ENCODE measurements around the gene SLC16A9. TPM values are rescaled to one million over a fixed set of nuclear protein-coding genes. Genes with fewer than 3 reads are reported as not detected.
A peak's percentile ranks its signal among the peaks of the same experiment; 100 is the strongest.

SLC16A9 gene
- total RNA-seq, 1 experiment from 2014 or later = 4.1 TPM

DNA sequence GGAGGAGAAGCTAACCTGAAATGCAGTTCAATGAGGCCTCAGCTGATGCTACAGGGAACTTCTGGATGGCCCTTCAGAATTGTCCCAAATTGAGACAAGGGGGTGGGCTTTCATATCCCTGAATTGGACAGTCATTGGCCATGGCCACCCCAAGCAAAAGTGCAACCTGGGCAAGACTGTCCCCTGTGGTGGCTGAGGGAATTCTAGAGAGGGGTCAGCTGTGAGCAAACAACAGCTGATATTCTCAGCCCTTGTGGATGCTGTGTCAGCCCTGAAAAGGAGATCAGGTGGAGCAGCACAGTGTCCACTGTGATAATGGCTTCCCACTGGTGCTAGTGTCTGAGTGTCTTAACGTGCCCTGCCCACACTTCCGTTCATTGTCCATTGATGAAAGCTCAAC is 76.6 kb downstream of the SLC16A9 start:
- Mint-ChIP-seq H3K27me3 (ENCODE audit: low read depth) (no peaks in the 10 kb centered on the region), H3K4me1 (peaks cover 11 to 18% of the 10 kb centered on the region in 2 experiments), H3K27ac (0 out of 7 replicates have a peak overlapping the region, but pooled peaks of 1 of the 3 experiments have one; percentile 21), H3K9me3 (peaks cover 4 to 7% of the 10 kb centered on the region in 2 experiments), H3K4me3 (no peak overlapping the region), H3K36me3 (ENCODE audit: insufficient read depth in 1 of 3, low read depth in 3 of 3) (peaks cover 0 to 12% (median 0%) of the 10 kb centered on the region in 3 experiments; a peak in 4 of 7 replicates)
- Histone ChIP-seq H3K27me3 (ENCODE audit: insufficient read depth, low read length) (no peaks in the 10 kb centered on the region), H3K23me2 (ENCODE audit: insufficient read length, low read depth, low read length, poor library complexity, severe bottlenecking) (no peaks in the 10 kb centered on the region), H3K79me2 (ENCODE audit: insufficient read depth, low read length) (no peaks in the 10 kb centered on the region), H2AFZ (ENCODE audit: low read length) (no peak overlapping the region), H3K4me2 (ENCODE audit: insufficient read depth, insufficient read length, low read length) (no peak overlapping the region), H2BK20ac (ENCODE audit: low read depth, low read length, poor library complexity, severe bottlenecking) (no peak overlapping the region), H4K91ac (ENCODE audit: insufficient read length, low read depth, low read length) (no peak overlapping the region), H2BK5ac (ENCODE audit: insufficient read length, low read length) (no peak overlapping the region), H3K4ac (ENCODE audit: low read depth, low read length) (no peak overlapping the region), H3K56ac (ENCODE audit: insufficient read length, low read depth, low read length) (no peak overlapping the region), H3K23ac (ENCODE audit: insufficient read length, low read depth, low read length) (no peak overlapping the region), H3T11ph (ENCODE audit: low read length) (no peak overlapping the region), H2BK12ac (ENCODE audit: insufficient read length, low read depth, low read length) (no peak overlapping the region), H2AK5ac (ENCODE audit: insufficient read length, low read length) (no peak overlapping the region), H4K20me1 (ENCODE audit: control insufficient read depth, insufficient read depth, insufficient read length) (no peaks in the 10 kb centered on the region), H3K9ac (ENCODE audit: extremely low read depth, insufficient read length, low read length) (no peak overlapping the region), H3K9me3 (ENCODE audit: control insufficient read depth, low read depth, low read length) (no peaks in the 10 kb centered on the region), H2BK15ac (ENCODE audit: low read depth, low read length) (no peak overlapping the region), H3K27ac (ENCODE audit: insufficient read length, low read depth, low read length) (no peak overlapping the region), H3K18ac (ENCODE audit: insufficient read length, low read depth, low read length) (no peak overlapping the region), H3K79me1 (ENCODE audit: insufficient read depth, low read depth, low read length, poor library complexity, severe bottlenecking) (no peaks in the 10 kb centered on the region), H3K4me1 (ENCODE audit: insufficient read depth, low read length) (no peaks in the 10 kb centered on the region), H2BK120ac (ENCODE audit: low read depth, low read length, poor library complexity, severe bottlenecking) (no peak overlapping the region), H3K14ac (ENCODE audit: insufficient read depth, low read length) (no peak overlapping the region), H4K8ac (replicated peaks; ENCODE audit: insufficient read length, low read depth, low read length) (no peak overlapping the region), H4K5ac (ENCODE audit: insufficient read length, low read depth, low read length) (no peak overlapping the region)
- TF ChIP-seq, protein P1, sequence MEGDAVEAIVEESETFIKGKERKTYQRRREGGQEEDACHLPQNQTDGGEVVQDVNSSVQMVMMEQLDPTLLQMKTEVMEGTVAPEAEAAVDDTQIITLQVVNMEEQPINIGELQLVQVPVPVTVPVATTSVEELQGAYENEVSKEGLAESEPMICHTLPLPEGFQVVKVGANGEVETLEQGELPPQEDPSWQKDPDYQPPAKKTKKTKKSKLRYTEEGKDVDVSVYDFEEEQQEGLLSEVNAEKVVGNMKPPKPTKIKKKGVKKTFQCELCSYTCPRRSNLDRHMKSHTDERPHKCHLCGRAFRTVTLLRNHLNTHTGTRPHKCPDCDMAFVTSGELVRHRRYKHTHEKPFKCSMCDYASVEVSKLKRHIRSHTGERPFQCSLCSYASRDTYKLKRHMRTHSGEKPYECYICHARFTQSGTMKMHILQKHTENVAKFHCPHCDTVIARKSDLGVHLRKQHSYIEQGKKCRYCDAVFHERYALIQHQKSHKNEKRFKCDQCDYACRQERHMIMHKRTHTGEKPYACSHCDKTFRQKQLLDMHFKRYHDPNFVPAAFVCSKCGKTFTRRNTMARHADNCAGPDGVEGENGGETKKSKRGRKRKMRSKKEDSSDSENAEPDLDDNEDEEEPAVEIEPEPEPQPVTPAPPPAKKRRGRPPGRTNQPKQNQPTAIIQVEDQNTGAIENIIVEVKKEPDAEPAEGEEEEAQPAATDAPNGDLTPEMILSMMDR (conservative IDR thresholded peaks at IDR 0.05) = peak; percentile 40; the same call in 2 of the 3 replicates
- DNase-seq = no peak
- WGBS (ENCODE audit: extremely low coverage, insufficient read length, low lambda C conversion rate) = no CpG with 5 or more reads among the region's 2 CpGs

Data from H9 (cell line).